GM18873 (cell line): Measurements from ENCODE around the gene MRTO4.
"Not testable (repeated sequence)": the region's sequence is repeated elsewhere in the genome, so short reads cannot be mapped to it uniquely, and the experiment has no call there.

Experiments used
- ATAC-seq: cut with Tn5 transposase; IDR thresholded peaks from one replicate; pipeline ENCODE4 v1.9.1; 2021; ENCODE audit warnings: mild to moderate bottlenecking, moderate library complexity, moderate number of reproducible peaks; ENCODE audit not compliant: unreplicated experiment, low FRiP score

Gene MRTO4

GRCh38 chr1:19222979-19223824 lies 28.4 kb upstream of the MRTO4 start:
- ATAC-seq, result no peak

GRCh38 chr1:19229229-19229628 lies 22.4 kb upstream of the MRTO4 start:
- ATAC-seq, result no peak

GRCh38 chr1:19229828-19230325 lies 21.7 kb upstream of the MRTO4 start:
- ATAC-seq, result no peak

GRCh38 chr1:19231736-19232523 lies 19.7 kb upstream of the MRTO4 start:
- ATAC-seq, result not testable (repeated sequence)

- ATAC-seq, result no peak
Observed at GRCh38 chr1:19232524-19232846, 19.1 kb upstream of the MRTO4 start.

GRCh38 chr1:19234224-19234623 lies 17.4 kb upstream of the MRTO4 start:
- no peak for ATAC-seq

GRCh38 chr1:19239876-19240275 lies 11.7 kb upstream of the MRTO4 start:
- no peak for ATAC-seq

- no peak for ATAC-seq
Observed at GRCh38 chr1:19240673-19241538, 10.7 kb upstream of the MRTO4 start.

GRCh38 chr1:19250629-19251304 lies 838 bp upstream of the MRTO4 start:
- ATAC-seq, result no peak

GRCh38 chr1:19254416-19254815 lies 2.8 kb downstream of the MRTO4 start:
- no peak for ATAC-seq

- no peak for ATAC-seq
Observed at GRCh38 chr1:19255288-19255687, 3.7 kb downstream of the MRTO4 start.

GRCh38 chr1:19256301-19256700 lies 4.7 kb downstream of the MRTO4 start:
- ATAC-seq, result not testable (repeated sequence)

- no peak for ATAC-seq
Observed at GRCh38 chr1:19257178-19257914, 5.7 kb downstream of the MRTO4 start.

- ATAC-seq, result no peak
Observed at GRCh38 chr1:19258353-19258752, 6.7 kb downstream of the MRTO4 start.

- no peak for ATAC-seq
Observed at GRCh38 chr1:19260211-19261138, 8.9 kb downstream of the MRTO4 start.

GRCh38 chr1:19262047-19262446 lies 10.4 kb downstream of the MRTO4 start:
- ATAC-seq, result no peak

- no peak for ATAC-seq
Observed at GRCh38 chr1:19262744-19263143, 11.1 kb downstream of the MRTO4 start.

- no peak for ATAC-seq
Observed at GRCh38 chr1:19268445-19268844, 16.8 kb downstream of the MRTO4 start.
